ENCODE data around the gene EFCAB9. TPM values are rescaled to one million over a fixed set of nuclear protein-coding genes. Genes with fewer than 3 reads are reported as not detected.
A peak's percentile ranks its signal among the peaks of the same experiment; 100 is the strongest.

EFCAB9 gene
- total RNA-seq (not detected), polyA plus RNA-seq (not detected)
- long read RNA-seq, donor 1: 0 reads
- long read RNA-seq, donor 2: 0 reads
- long read RNA-seq, donor 3: 0 reads

DNA sequence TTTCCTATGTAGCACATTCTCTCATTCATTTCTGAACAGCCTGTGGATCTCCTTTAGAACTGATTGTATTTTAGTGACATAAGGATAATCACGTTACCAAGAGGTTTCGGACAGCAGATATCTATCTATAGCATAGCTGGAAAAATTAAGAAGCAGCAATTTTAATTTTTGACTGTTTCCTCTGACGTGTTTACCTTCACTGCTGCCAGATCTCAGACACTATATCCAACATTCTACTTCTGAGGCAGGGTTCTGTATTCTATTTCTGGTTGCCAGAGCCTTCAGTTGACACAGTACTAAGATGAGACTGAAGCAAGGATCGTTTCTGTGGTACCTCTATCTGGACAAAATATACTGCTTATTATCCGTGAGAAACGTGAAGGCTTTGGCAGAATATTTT lies at the start of gene EFCAB9:
Gene EFCAB9 (plus strand): TSS at position 301 of the 400 bp plus-strand sequence. CDS start 1 bp downstream, at position 302.
- no peak within 1 kb of the TSS for H3K4me3 ChIP-seq
- intact Hi-C loops (cut with DNase I): loop anchor here in 1 of 10 donors (10.0 kb wide), 1 partner anchor 101 kb away; no protein-coding TSS in a partner anchor
- DNase-seq: no peak
- no peaks in the 10 kb centered on the region for H3K9me3 ChIP-seq
- WGBS, 4 donors: 78 to 87% (median 83%) methylated on average over 6 of the region's 6 CpGs
- H3K27ac ChIP-seq: no peak within 1 kb of the TSS
- ATAC-seq: no peak
- TF ChIP-seq, protein P1, sequence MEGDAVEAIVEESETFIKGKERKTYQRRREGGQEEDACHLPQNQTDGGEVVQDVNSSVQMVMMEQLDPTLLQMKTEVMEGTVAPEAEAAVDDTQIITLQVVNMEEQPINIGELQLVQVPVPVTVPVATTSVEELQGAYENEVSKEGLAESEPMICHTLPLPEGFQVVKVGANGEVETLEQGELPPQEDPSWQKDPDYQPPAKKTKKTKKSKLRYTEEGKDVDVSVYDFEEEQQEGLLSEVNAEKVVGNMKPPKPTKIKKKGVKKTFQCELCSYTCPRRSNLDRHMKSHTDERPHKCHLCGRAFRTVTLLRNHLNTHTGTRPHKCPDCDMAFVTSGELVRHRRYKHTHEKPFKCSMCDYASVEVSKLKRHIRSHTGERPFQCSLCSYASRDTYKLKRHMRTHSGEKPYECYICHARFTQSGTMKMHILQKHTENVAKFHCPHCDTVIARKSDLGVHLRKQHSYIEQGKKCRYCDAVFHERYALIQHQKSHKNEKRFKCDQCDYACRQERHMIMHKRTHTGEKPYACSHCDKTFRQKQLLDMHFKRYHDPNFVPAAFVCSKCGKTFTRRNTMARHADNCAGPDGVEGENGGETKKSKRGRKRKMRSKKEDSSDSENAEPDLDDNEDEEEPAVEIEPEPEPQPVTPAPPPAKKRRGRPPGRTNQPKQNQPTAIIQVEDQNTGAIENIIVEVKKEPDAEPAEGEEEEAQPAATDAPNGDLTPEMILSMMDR (IDR thresholded peaks at IDR 0.05): no peak
- TF ChIP-seq POLR2A (IDR thresholded peaks at IDR 0.05): no peak
- H3K36me3 ChIP-seq: no peaks in the 10 kb centered on the region
- H3K27me3 ChIP-seq: no peaks in the 10 kb centered on the region
- H3K4me1 ChIP-seq: peaks cover 0 to under 1% (median 0%) of the 10 kb centered on the region in 12 donors

DNA sequence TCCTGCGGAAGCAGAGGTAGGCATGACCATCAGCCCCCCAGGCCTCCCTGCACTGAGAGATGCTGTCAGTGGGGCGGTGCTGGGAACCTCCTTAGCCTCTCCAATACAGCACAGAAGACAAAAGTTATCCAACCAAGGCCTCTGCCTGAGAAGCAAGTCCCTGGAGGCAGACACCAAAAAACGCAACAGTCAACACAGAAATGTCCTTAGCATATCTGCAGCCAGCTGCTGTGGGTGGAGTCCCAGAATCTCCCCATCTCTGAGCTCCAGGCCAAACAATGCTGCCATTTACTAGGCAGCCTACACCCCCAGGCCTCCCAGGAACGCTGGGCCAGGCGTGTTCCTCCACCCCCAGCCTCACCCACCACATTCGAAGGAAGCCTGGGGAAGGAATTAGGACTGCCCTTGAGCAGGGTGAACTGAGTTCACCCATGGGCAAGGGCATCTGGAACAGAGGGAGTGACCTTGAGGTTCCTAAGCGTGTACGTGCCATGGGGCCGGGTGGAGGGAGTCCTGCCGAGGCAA lies 49.6 kb upstream of the EFCAB9 start:
- peak; percentile 22 to 84 (median 82) for ATAC-seq

GRCh38 chr5:172144931-172145869 lies 48.8 kb upstream of the EFCAB9 start:
- H3K4me1 ChIP-seq: peaks cover 0 to 43% (median 14%) of the 10 kb centered on the region in 12 donors
- H3K36me3 ChIP-seq: peaks cover 0 to 34% (median 0%) of the 10 kb centered on the region in 9 donors
- H3K9me3 ChIP-seq: no peaks in the 10 kb centered on the region
- ATAC-seq: no peak
- intact Hi-C loops (cut with DNase I): no loop called here
- 78 to 92% (median 87%) methylated on average over 12 to 15 of the region's 15 CpGs for WGBS, 4 donors
- H3K4me3 ChIP-seq: no peak overlapping the region
- no peak for TF ChIP-seq POLR2A (IDR thresholded peaks at IDR 0.05)
- H3K27ac ChIP-seq: peak overlapping the region in 8 of 12 donors; percentile 4 to 51 (median 40)
- no peaks in the 10 kb centered on the region for H3K27me3 ChIP-seq
- DNase-seq: no peak

More for the DNA sequence above, 49.6 kb upstream of the EFCAB9 start:
- peak in 4 of 5 donors; percentile 50 to 67 (median 58) for DNase-seq
- Histone ChIP-seq H3K27me3 (no peaks in the 10 kb centered on the region), H3K4me1 (peaks cover 0 to 37% (median 13%) of the 10 kb centered on the region in 12 donors), H3K27ac (peak overlapping the region in 9 of 12 donors; percentile 4 to 51 (median 38)), H3K9me3 (no peaks in the 10 kb centered on the region), H3K36me3 (peaks cover 0 to 34% (median 0%) of the 10 kb centered on the region in 9 donors), H3K4me3 (no peak overlapping the region)
- TF ChIP-seq POLR2A (IDR thresholded peaks at IDR 0.05): no peak
- TF ChIP-seq, protein P1 (IDR thresholded peaks at IDR 0.05): no peak
- 44 to 67% (median 55%) methylated on average over 6 to 10 of the region's 10 CpGs for WGBS, 4 donors
- intact Hi-C loops (cut with DNase I): no loop called here

- peaks cover 0 to 52% (median 22%) of the 10 kb centered on the region in 12 donors for H3K4me1 ChIP-seq
- H3K4me3 ChIP-seq: no peak overlapping the region
- intact Hi-C loops (cut with DNase I): no loop called here
- ATAC-seq (no peak), DNase-seq (no peak)
- WGBS, 4 donors: 84 to 90% (median 87%) methylated on average over 21 of the region's 21 CpGs
- no peak overlapping the region for H3K27ac ChIP-seq
- peaks cover 0 to 34% (median 0%) of the 10 kb centered on the region in 9 donors for H3K36me3 ChIP-seq
- H3K27me3 ChIP-seq: no peaks in the 10 kb centered on the region
- TF ChIP-seq POLR2A (IDR thresholded peaks at IDR 0.05): no peak
- TF ChIP-seq, protein P1 (IDR thresholded peaks at IDR 0.05): no peak
- no peaks in the 10 kb centered on the region for H3K9me3 ChIP-seq
These were observed 47.9 kb upstream of the EFCAB9 start for GRCh38 chr5:172145870-172146747.

All from heart left ventricle (tissue), 16 donors.